Karpas-422 (cell line): ENCODE results near the gene OASL. TPM values are rescaled to one million over a fixed set of nuclear protein-coding genes. Genes with fewer than 3 reads are reported as not detected.

ENCODE experiments used
- DNase-seq: peaks from one replicate; pipeline ENCODE4 v3.0.0-alpha.2; 2015
- H2AFZ ChIP-seq: fragments of 200-600 bp; sonication (generic); 2 replicates; pipeline ENCODE4 v1.6.1; 2014; ENCODE audit warnings: antibody characterized with exemption, low read length, mixed read lengths
- H3K27ac ChIP-seq: fragments of 200-600 bp; sonication (generic); 2 replicates; pipeline ENCODE4 v1.5.1; 2014; ENCODE audit warnings: mild to moderate bottlenecking, low read length, moderate library complexity
- H3K27me3 ChIP-seq: fragments of 200-600 bp; sonication (generic); 2 replicates; pipeline ENCODE4 v1.6.1; 2014; ENCODE audit warnings: low read length, mixed read lengths
- H3K36me3 ChIP-seq: fragments of 200-600 bp; sonication (generic); 2 replicates; pipeline ENCODE4 v1.6.1; 2014; ENCODE audit warnings: low read length, mixed read lengths; ENCODE audit not compliant: insufficient read depth
- H3K4me1 ChIP-seq: fragments of 200-600 bp; sonication (generic); 2 replicates; pipeline ENCODE4 v1.6.1; 2014; ENCODE audit warnings: mild to moderate bottlenecking, low read length, mixed read lengths
- H3K4me2 ChIP-seq: fragments of 200-600 bp; sonication (generic); 2 replicates; pipeline ENCODE4 v1.6.1; 2014; ENCODE audit warnings: low read length, low read depth, mild to moderate bottlenecking; ENCODE audit not compliant: poor library complexity, severe bottlenecking
- H3K4me3 ChIP-seq: fragments of 200-600 bp; sonication (generic); 2 replicates; pipeline ENCODE4 v1.5.1; 2014; ENCODE audit warnings: mild to moderate bottlenecking, antibody characterized with exemption, low read length, mixed read lengths
- H3K79me2 ChIP-seq: fragments of 200-600 bp; sonication (generic); 2 replicates; pipeline ENCODE4 v1.6.1; 2014; ENCODE audit warnings: mild to moderate bottlenecking, low read length, mixed read lengths
- H3K9ac ChIP-seq: fragments of 200-600 bp; sonication (generic); 2 replicates; pipeline ENCODE4 v1.6.0; 2014; ENCODE audit warnings: low read length
- H3K9me2 ChIP-seq: fragments of 200-600 bp; sonication (generic), shearing (Covaris generic); replicated peaks from 2 replicates; pipeline ENCODE4 v1.6.0; 2014; ENCODE audit warnings: mild to moderate bottlenecking, low read length, moderate library complexity; ENCODE audit not compliant: insufficient read depth
- H3K9me3 ChIP-seq: fragments of 300-700, 200-600 bp; sonication (generic); 2 replicates; pipeline ENCODE4 v1.6.1; 2014; ENCODE audit warnings: low read length, mixed read lengths
- H4K20me1 ChIP-seq: fragments of 200-600 bp; sonication (generic); 2 replicates; pipeline ENCODE4 v1.6.1; 2014; ENCODE audit warnings: mild to moderate bottlenecking, antibody characterized with exemption, low read length, low read depth; ENCODE audit not compliant: insufficient read depth
- total RNA-seq: library from RNA; depleted of rRNA; stranded (reverse); fragments of >200 nt; shearing (Covaris generic); gene quantifications from 2 replicates; pipeline ENCODE4 v1.2.3, GENCODE V29; 2014; ENCODE audit warnings: low replicate concordance

Gene OASL
- total RNA-seq, 1 experiment from 2014 or later = 1.4 TPM

- Histone ChIP-seq H3K4me3 (no peak overlapping the region), H3K9me2 (no peaks in the 10 kb centered on the region), H3K79me2 (no peaks in the 10 kb centered on the region), H3K27ac (no peak overlapping the region), H3K27me3 (no peaks in the 10 kb centered on the region), H3K36me3 (no peaks in the 10 kb centered on the region), H3K9ac (no peak overlapping the region), H3K9me3 (no peaks in the 10 kb centered on the region), H2AFZ (no peak overlapping the region), H4K20me1 (no peaks in the 10 kb centered on the region), H3K4me2 (no peak overlapping the region), H3K4me1 (no peaks in the 10 kb centered on the region)
- no peak for DNase-seq
Observed at GRCh38 chr12:120994589-120995337, 44.3 kb downstream of the OASL start.

DNA sequence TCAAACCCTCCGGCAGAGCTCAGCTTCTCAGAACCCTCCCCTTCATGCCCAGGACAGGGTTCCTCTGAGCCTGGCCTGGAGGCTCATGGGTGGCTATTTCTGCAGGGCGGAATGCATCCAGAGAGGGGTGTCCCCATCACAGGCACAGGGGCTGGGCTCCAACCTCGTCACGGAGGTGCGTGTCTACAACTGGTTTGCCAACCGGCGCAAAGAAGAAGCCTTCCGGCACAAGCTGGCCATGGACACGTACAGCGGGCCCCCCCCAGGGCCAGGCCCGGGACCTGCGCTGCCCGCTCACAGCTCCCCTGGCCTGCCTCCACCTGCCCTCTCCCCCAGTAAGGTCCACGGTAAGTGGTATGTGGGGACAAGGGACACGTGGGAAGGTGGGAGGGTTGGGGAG is 45.0 kb downstream of the OASL start:
- no peaks in the 10 kb centered on the region for H3K36me3 ChIP-seq
- no peak overlapping the region for H2AFZ ChIP-seq
- H3K9me3 ChIP-seq = no peaks in the 10 kb centered on the region
- H3K79me2 ChIP-seq = no peaks in the 10 kb centered on the region
- H3K27me3 ChIP-seq = no peaks in the 10 kb centered on the region
- H3K9ac ChIP-seq = no peak overlapping the region
- no peaks in the 10 kb centered on the region for H3K4me1 ChIP-seq
- no peaks in the 10 kb centered on the region for H4K20me1 ChIP-seq
- H3K4me3 ChIP-seq = no peak overlapping the region
- no peak for DNase-seq
- H3K4me2 ChIP-seq = no peak overlapping the region
- no peaks in the 10 kb centered on the region for H3K9me2 ChIP-seq
- H3K27ac ChIP-seq = no peak overlapping the region

GRCh38 chr12:120993496-120993895 is 45.5 kb downstream of the OASL start:
- Histone ChIP-seq H3K36me3 (no peaks in the 10 kb centered on the region), H3K79me2 (no peaks in the 10 kb centered on the region), H3K9ac (no peak overlapping the region), H2AFZ (no peak overlapping the region), H3K4me1 (no peaks in the 10 kb centered on the region), H3K4me3 (no peak overlapping the region), H3K27ac (no peak overlapping the region), H4K20me1 (no peaks in the 10 kb centered on the region), H3K9me3 (no peaks in the 10 kb centered on the region), H3K9me2 (no peaks in the 10 kb centered on the region), H3K4me2 (no peak overlapping the region), H3K27me3 (no peaks in the 10 kb centered on the region)
- no peak for DNase-seq

DNA sequence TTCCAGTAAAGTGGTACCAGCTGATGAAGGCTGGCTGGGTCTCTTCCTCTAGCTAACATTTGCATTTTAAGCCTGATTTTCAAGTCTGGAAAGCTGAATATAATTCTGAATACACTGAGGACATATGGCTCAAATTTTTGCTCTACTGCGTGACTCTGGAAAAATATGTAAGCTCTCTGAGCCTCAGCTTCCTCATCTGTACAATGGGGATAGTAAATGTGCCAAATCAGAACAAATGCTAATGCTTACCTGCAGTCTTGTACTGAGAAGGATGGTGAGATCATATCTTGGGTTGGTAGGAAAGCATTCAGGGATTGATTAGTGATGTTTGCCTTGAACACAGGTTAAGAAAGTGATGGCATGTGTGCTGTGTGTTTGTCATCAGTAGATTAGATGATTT is 46.1 kb downstream of the OASL start:
- Histone ChIP-seq H3K27ac (no peak overlapping the region), H3K36me3 (no peaks in the 10 kb centered on the region), H3K4me1 (no peaks in the 10 kb centered on the region), H3K9me3 (no peaks in the 10 kb centered on the region), H2AFZ (no peak overlapping the region), H3K79me2 (no peaks in the 10 kb centered on the region), H3K9me2 (no peaks in the 10 kb centered on the region), H3K4me3 (no peak overlapping the region), H3K9ac (no peak overlapping the region), H3K4me2 (no peak overlapping the region), H4K20me1 (no peaks in the 10 kb centered on the region), H3K27me3 (no peaks in the 10 kb centered on the region)
- DNase-seq = no peak

- Histone ChIP-seq H3K4me3 (no peak overlapping the region), H3K9ac (no peak overlapping the region), H3K9me2 (no peaks in the 10 kb centered on the region), H3K9me3 (no peaks in the 10 kb centered on the region), H3K79me2 (no peaks in the 10 kb centered on the region), H3K27ac (no peak overlapping the region), H3K27me3 (no peaks in the 10 kb centered on the region), H3K4me2 (no peak overlapping the region), H3K36me3 (no peaks in the 10 kb centered on the region), H4K20me1 (no peaks in the 10 kb centered on the region), H3K4me1 (no peaks in the 10 kb centered on the region), H2AFZ (no peak overlapping the region)
- DNase-seq = no peak
Observed at GRCh38 chr12:120991965-120992364, 47.1 kb downstream of the OASL start.

DNA sequence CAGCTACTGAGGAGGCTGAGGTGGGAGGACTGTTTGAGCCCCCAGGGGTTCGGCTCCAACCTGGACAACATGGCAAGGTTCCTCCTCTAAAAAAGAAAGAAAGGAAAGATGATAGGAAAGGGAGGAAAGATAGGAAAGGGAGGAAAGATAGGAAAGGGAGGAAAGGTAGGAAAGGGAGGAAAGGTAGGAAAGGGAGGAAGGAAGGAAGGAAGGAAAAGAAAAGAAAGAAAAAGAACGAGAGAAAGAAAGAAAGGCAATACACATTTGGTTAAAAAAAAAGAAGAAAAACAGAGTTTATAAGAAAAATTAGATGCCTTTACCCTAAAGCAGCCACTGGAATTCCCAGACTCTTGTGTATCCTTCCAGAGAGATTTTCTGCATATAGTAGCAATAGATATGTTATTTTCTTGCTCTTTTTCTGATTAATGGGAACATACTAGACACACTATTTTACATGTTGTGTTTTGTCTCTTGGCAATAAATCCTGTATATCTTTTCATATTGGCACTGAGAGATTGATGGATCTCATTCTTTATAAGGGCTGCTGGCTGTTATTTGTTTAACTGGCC is 48.5 kb downstream of the OASL start:
- H4K20me1 ChIP-seq = no peaks in the 10 kb centered on the region
- no peak overlapping the region for H3K27ac ChIP-seq
- no peaks in the 10 kb centered on the region for H3K4me1 ChIP-seq
- no peak overlapping the region for H3K4me3 ChIP-seq
- H3K9ac ChIP-seq = no peak overlapping the region
- no peak for DNase-seq
- H3K9me2 ChIP-seq = no peaks in the 10 kb centered on the region
- H3K9me3 ChIP-seq = no peaks in the 10 kb centered on the region
- no peak overlapping the region for H3K4me2 ChIP-seq
- no peaks in the 10 kb centered on the region for H3K27me3 ChIP-seq
- no peaks in the 10 kb centered on the region for H3K36me3 ChIP-seq
- no peak overlapping the region for H2AFZ ChIP-seq
- H3K79me2 ChIP-seq = no peaks in the 10 kb centered on the region

GRCh38 chr12:120989687-120990086 is 49.4 kb downstream of the OASL start:
- H3K9me2 ChIP-seq = no peaks in the 10 kb centered on the region
- H3K36me3 ChIP-seq = no peaks in the 10 kb centered on the region
- H3K4me3 ChIP-seq = no peak overlapping the region
- H3K27ac ChIP-seq = no peak overlapping the region
- no peaks in the 10 kb centered on the region for H3K27me3 ChIP-seq
- no peak for DNase-seq
- H3K9me3 ChIP-seq = no peaks in the 10 kb centered on the region
- H4K20me1 ChIP-seq = no peaks in the 10 kb centered on the region
- H3K9ac ChIP-seq = no peak overlapping the region
- H3K79me2 ChIP-seq = no peaks in the 10 kb centered on the region
- H3K4me2 ChIP-seq = no peak overlapping the region
- no peaks in the 10 kb centered on the region for H3K4me1 ChIP-seq
- H2AFZ ChIP-seq = no peak overlapping the region

- H4K20me1 ChIP-seq = no peaks in the 10 kb centered on the region
- no peaks in the 10 kb centered on the region for H3K9me2 ChIP-seq
- H3K27ac ChIP-seq = no peak overlapping the region
- H3K4me3 ChIP-seq = no peak overlapping the region
- H3K79me2 ChIP-seq = no peaks in the 10 kb centered on the region
- no peak overlapping the region for H3K4me2 ChIP-seq
- H3K4me1 ChIP-seq = no peaks in the 10 kb centered on the region
- no peak for DNase-seq
- H2AFZ ChIP-seq = no peak overlapping the region
- no peaks in the 10 kb centered on the region for H3K9me3 ChIP-seq
- no peak overlapping the region for H3K9ac ChIP-seq
- H3K36me3 ChIP-seq = no peaks in the 10 kb centered on the region
- H3K27me3 ChIP-seq = no peaks in the 10 kb centered on the region
Observed at GRCh38 chr12:120988658-120989057, 50.4 kb downstream of the OASL start.
